ENCODE measurements around the gene GALNS. TPM values are rescaled to one million over a fixed set of nuclear protein-coding genes. Genes with fewer than 3 reads are reported as not detected.

The GALNS gene
- polyA plus RNA-seq, 4 donors = 21.3 to 23.4 (median 22.7) TPM

GRCh38 chr16:88877564-88878289 is 21.0 kb upstream of the GALNS start:
- no peak for DNase-seq (ENCODE audit: low read depth in 4 of 4, low spot score in 3 of 4)

- no peak for DNase-seq (ENCODE audit: low read depth in 4 of 4, low spot score in 3 of 4)
Observed at GRCh38 chr16:88876942-88877526, 20.3 kb upstream of the GALNS start.

GRCh38 chr16:88875703-88876234 is 19.0 kb upstream of the GALNS start:
- DNase-seq (ENCODE audit: low read depth in 4 of 4, low spot score in 3 of 4) = no peak

GRCh38 chr16:88874938-88875599 is 18.3 kb upstream of the GALNS start:
- no peak for DNase-seq (ENCODE audit: low read depth in 4 of 4, low spot score in 3 of 4)

- DNase-seq (ENCODE audit: low read depth in 4 of 4, low spot score in 3 of 4) = no peak
Observed at GRCh38 chr16:88872650-88873331, 16.0 kb upstream of the GALNS start.

- DNase-seq (ENCODE audit: low read depth in 4 of 4, low spot score in 3 of 4) = no peak
Observed at GRCh38 chr16:88871730-88872416, 15.1 kb upstream of the GALNS start.

GRCh38 chr16:88871349-88871702 is 14.6 kb upstream of the GALNS start:
- DNase-seq (ENCODE audit: low read depth in 4 of 4, low spot score in 3 of 4) = no peak

- no peak for DNase-seq (ENCODE audit: low read depth in 4 of 4, low spot score in 3 of 4)
Observed at GRCh38 chr16:88870608-88871348, 14.0 kb upstream of the GALNS start.

- no peak for DNase-seq (ENCODE audit: low read depth in 4 of 4, low spot score in 3 of 4)
Observed at GRCh38 chr16:88869673-88869980, 12.9 kb upstream of the GALNS start.

GRCh38 chr16:88868974-88869672 is 12.4 kb upstream of the GALNS start:
- no peak for DNase-seq (ENCODE audit: low read depth in 4 of 4, low spot score in 3 of 4)

- DNase-seq (ENCODE audit: low read depth in 4 of 4, low spot score in 3 of 4) = no peak
Observed at GRCh38 chr16:88867581-88868246, 11.0 kb upstream of the GALNS start.

- DNase-seq (ENCODE audit: low read depth in 4 of 4, low spot score in 3 of 4) = no peak
Observed at GRCh38 chr16:88866151-88866920, 9.6 kb upstream of the GALNS start, which contains the start of gene PABPN1L. Gene PABPN1L (minus strand): TSS chr16:88866660. CDS start chr16:88866606, 54 bp downstream.

GRCh38 chr16:88865742-88866141 is 9.0 kb upstream of the GALNS start:
- DNase-seq (ENCODE audit: low read depth in 4 of 4, low spot score in 3 of 4) = no peak

- no peak for DNase-seq (ENCODE audit: low read depth in 4 of 4, low spot score in 3 of 4)
Observed at GRCh38 chr16:88865310-88865709, 8.6 kb upstream of the GALNS start.

- no peak for DNase-seq (ENCODE audit: low read depth in 4 of 4, low spot score in 3 of 4)
Observed at GRCh38 chr16:88864521-88864920, 7.8 kb upstream of the GALNS start.

GRCh38 chr16:88864099-88864498 is 7.4 kb upstream of the GALNS start:
- no peak for DNase-seq (ENCODE audit: low read depth in 4 of 4, low spot score in 3 of 4)

- no peak for DNase-seq (ENCODE audit: low read depth in 4 of 4, low spot score in 3 of 4)
Observed at GRCh38 chr16:88863426-88863825, 6.7 kb upstream of the GALNS start.

GRCh38 chr16:88862968-88863367 is 6.2 kb upstream of the GALNS start:
- no peak for DNase-seq (ENCODE audit: low read depth in 4 of 4, low spot score in 3 of 4)
